Glomerular visceral epithelial cell (primary cell): ENCODE results near the gene DNAJC11.
"Not testable (repeated sequence)": the region's sequence is repeated elsewhere in the genome, so short reads cannot be mapped to it uniquely, and the experiment has no call there.

ENCODE experiments used
- DNase-seq: peaks from one replicate; pipeline ENCODE4 v3.0.0-alpha.2; 2016; ENCODE audit errors: extremely low spot score

DNAJC11 gene

GRCh38 chr1:6653436-6654290 lies 48.0 kb downstream of the DNAJC11 start:
- DNase-seq: peak; percentile 19

GRCh38 chr1:6652986-6653385 lies 48.6 kb downstream of the DNAJC11 start:
- DNase-seq: no peak

- no peak for DNase-seq
These were observed 49.7 kb downstream of the DNAJC11 start for GRCh38 chr1:6651909-6652308.

- no peak for DNase-seq
These were observed 53.1 kb downstream of the DNAJC11 start for GRCh38 chr1:6648556-6648955.

- peak; percentile 44 for DNase-seq
These were observed 55.0 kb downstream of the DNAJC11 start for GRCh38 chr1:6646499-6647148.

GRCh38 chr1:6645018-6645417 lies 56.6 kb downstream of the DNAJC11 start:
- no peak for DNase-seq

GRCh38 chr1:6640867-6641266 lies 60.7 kb downstream of the DNAJC11 start:
- DNase-seq: not testable (repeated sequence)

- DNase-seq: no peak
These were observed 63.4 kb downstream of the DNAJC11 start for GRCh38 chr1:6638226-6638625.

- no peak for DNase-seq
These were observed 63.8 kb downstream of the DNAJC11 start for GRCh38 chr1:6637770-6638169.

GRCh38 chr1:6636778-6637177 lies 64.8 kb downstream of the DNAJC11 start:
- not testable (repeated sequence) for DNase-seq

GRCh38 chr1:6635910-6636760 lies 65.5 kb downstream of the DNAJC11 start:
- no peak for DNase-seq

- no peak for DNase-seq
These were observed 66.3 kb downstream of the DNAJC11 start for GRCh38 chr1:6635161-6635909.

GRCh38 chr1:6634371-6635052 lies 67.1 kb downstream of the DNAJC11 start:
- peak; percentile 36 for DNase-seq

GRCh38 chr1:6632588-6633514 lies 68.8 kb downstream of the DNAJC11 start:
- no peak for DNase-seq

- no peak for DNase-seq
These were observed 70.6 kb downstream of the DNAJC11 start for GRCh38 chr1:6631058-6631457.

GRCh38 chr1:6630027-6630426 lies 71.6 kb downstream of the DNAJC11 start:
- DNase-seq: no peak

GRCh38 chr1:6628971-6629479 lies 72.6 kb downstream of the DNAJC11 start:
- DNase-seq: no peak

- no peak for DNase-seq
These were observed 73.6 kb downstream of the DNAJC11 start for GRCh38 chr1:6627841-6628545.

- DNase-seq: no peak
These were observed 74.6 kb downstream of the DNAJC11 start for GRCh38 chr1:6627031-6627430.
